GM23338 (cell line): ENCODE measurements around the gene SRCIN1. TPM values are rescaled to one million over a fixed set of nuclear protein-coding genes. Genes with fewer than 3 reads are reported as not detected.

Experiments used
- ATAC-seq: fragments of 200-7000 bp; cut with Tn5 transposase; 3 replicates; pipeline ENCODE4 v1.9.1; 2020
- DNase-seq: peaks from one replicate; pipeline ENCODE4 v3.0.0-alpha.2; 2015; ENCODE audit warnings: low spot score
- H2AFZ ChIP-seq: fragments of 200-600 bp; sonication (generic); 2 replicates; pipeline ENCODE4 v1.8.0; 2016; ENCODE audit warnings: antibody characterized with exemption, mild to moderate bottlenecking, moderate library complexity
- H3F3A ChIP-seq: fragments of 200-600 bp; sonication (generic); replicated peaks from 2 replicates; pipeline ENCODE4 v1.8.0; 2017; ENCODE audit warnings: antibody characterized with exemption, mixed run types, low read depth
- H3K27ac ChIP-seq: fragments of 200-600 bp; sonication (generic); 2 replicates; pipeline ENCODE4 v1.6.1; 2016; ENCODE audit warnings: low read depth
- H3K27me3 ChIP-seq: fragments of 200-600 bp; sonication (generic); 2 replicates; pipeline ENCODE4 v1.8.0; 2016; ENCODE audit warnings: mild to moderate bottlenecking, mixed run types, moderate library complexity; ENCODE audit not compliant: insufficient read depth
- H3K36me3 ChIP-seq: fragments of 200-600 bp; sonication (generic); 2 replicates; pipeline ENCODE4 v1.8.0; 2016; ENCODE audit warnings: mild to moderate bottlenecking; ENCODE audit not compliant: insufficient read depth
- H3K4me1 ChIP-seq: fragments of 200-600 bp; sonication (generic); 2 replicates; pipeline ENCODE4 v1.8.0; 2016; ENCODE audit warnings: mild to moderate bottlenecking, moderate library complexity; ENCODE audit not compliant: insufficient read depth
- H3K4me2 ChIP-seq: fragments of 200-600 bp; sonication (generic); 2 replicates; pipeline ENCODE4 v1.7.1; 2017; ENCODE audit warnings: mixed run types
- H3K4me3 ChIP-seq: fragments of 200-600 bp; sonication (generic); 2 replicates; pipeline ENCODE4 v1.6.1; 2016; ENCODE audit warnings: mixed run types
- H3K79me2 ChIP-seq: fragments of 200-600 bp; sonication (generic); replicated peaks from 2 replicates; pipeline ENCODE4 v1.8.0; 2017; ENCODE audit warnings: mild to moderate bottlenecking; ENCODE audit not compliant: insufficient read depth
- H3K9me2 ChIP-seq: fragments of 200-600 bp; sonication (generic); 2 replicates; pipeline ENCODE4 v1.8.0; 2017; ENCODE audit not compliant: insufficient read depth
- H4K20me1 ChIP-seq: fragments of 200-600 bp; sonication (generic); replicated peaks from 2 replicates; pipeline ENCODE4 v1.8.0; 2017; ENCODE audit warnings: mild to moderate bottlenecking; ENCODE audit not compliant: insufficient read depth
- H3K27ac Mint-ChIP-seq: 2 replicates; pipeline ENCODE4 v1.8.0; 2020; ENCODE audit warnings: inconsistent platforms, mild to moderate bottlenecking, moderate library complexity, mixed read lengths
- H3K27me3 Mint-ChIP-seq: 3 replicates; pipeline ENCODE4 v1.8.0; 2022; ENCODE audit warnings: low read depth, mild to moderate bottlenecking, moderate library complexity, mixed read lengths, inconsistent platforms; ENCODE audit not compliant: insufficient read depth, poor library complexity
- H3K36me3 Mint-ChIP-seq: 3 replicates; pipeline ENCODE4 v1.8.0; 2021; ENCODE audit warnings: low read depth, mild to moderate bottlenecking, inconsistent platforms, moderate library complexity, mixed read lengths
- H3K4me1 Mint-ChIP-seq: 3 replicates; pipeline ENCODE4 v1.8.0; 2020; ENCODE audit warnings: mild to moderate bottlenecking, inconsistent platforms, mixed read lengths
- H3K4me3 Mint-ChIP-seq: 3 replicates; pipeline ENCODE4 v1.8.0; 2021; ENCODE audit warnings: moderate library complexity, mild to moderate bottlenecking, inconsistent platforms, mixed read lengths
- H3K9me3 Mint-ChIP-seq: 3 replicates; pipeline ENCODE4 v1.8.0; 2020; ENCODE audit warnings: moderate library complexity, mild to moderate bottlenecking, inconsistent platforms, mixed read lengths
- CREB1 ChIP-seq: fragments of 250-450 bp; sonication (Bioruptor Pico); IDR thresholded peaks from 2 replicates; pipeline ENCODE4 v1.5.0; 2020; ENCODE audit warnings: low read depth, mild to moderate bottlenecking, moderate library complexity
- CTCF ChIP-seq, 2 experiments: fragments of 200-600 bp in 1 of 2; sonication (generic) in 1 of 2; conservative IDR thresholded peaks; 2 replicates each; pipeline versions ENCODE4 v1.5.1 to v1.6.1; 2016 to 2017; ENCODE audit warnings: antibody characterized with exemption in 2 of 2, low read depth in 2 of 2, mild to moderate bottlenecking in 2 of 2, moderate library complexity in 1 of 2
- ETS1 ChIP-seq: IDR thresholded peaks from 2 replicates; pipeline ENCODE4 v1.6.1; 2016; ENCODE audit warnings: antibody characterized with exemption
- EZH2 ChIP-seq: fragments of 200-600 bp; sonication (generic); IDR thresholded peaks from one replicate; pipeline ENCODE4 v1.8.0; 2017; ENCODE audit warnings: antibody characterized with exemption, mild to moderate bottlenecking, low read depth; ENCODE audit not compliant: unreplicated experiment
- EZH2phosphoT487 ChIP-seq: fragments of 200-600 bp; sonication (generic); IDR thresholded peaks from one replicate; pipeline ENCODE4 v1.8.1; 2018; ENCODE audit warnings: antibody characterized with exemption; ENCODE audit not compliant: unreplicated experiment
- JUNB ChIP-seq: IDR thresholded peaks from one replicate; pipeline ENCODE4 v1.6.1; 2016; ENCODE audit warnings: antibody characterized with exemption; ENCODE audit not compliant: unreplicated experiment
- NANOG ChIP-seq: IDR thresholded peaks from 2 replicates; pipeline ENCODE4 v1.6.1; 2016; ENCODE audit warnings: antibody characterized with exemption, borderline replicate concordance
- POLR2AphosphoS5 ChIP-seq: IDR thresholded peaks from 2 replicates; pipeline ENCODE4 v1.6.1; 2016; ENCODE audit warnings: antibody characterized with exemption, low read depth
- ZNF114 ChIP-seq: fragments of 250-450 bp; sonication (Bioruptor Pico); IDR thresholded peaks from 2 replicates; pipeline ENCODE4 v1.5.0; 2020; ENCODE audit warnings: mild to moderate bottlenecking, moderate library complexity
- ZNF331 ChIP-seq: fragments of 250-450 bp; sonication (Bioruptor Pico); IDR thresholded peaks from 2 replicates; pipeline ENCODE4 v1.5.0; 2020; ENCODE audit warnings: low read depth, mild to moderate bottlenecking, moderate library complexity
- ZNF462 ChIP-seq: fragments of 250-450 bp; sonication (Bioruptor Pico); IDR thresholded peaks from 2 replicates; pipeline ENCODE4 v1.5.0; 2020; ENCODE audit warnings: mild to moderate bottlenecking, moderate library complexity
- polyA plus RNA-seq: library from polyadenylated mRNA; unstranded; fragments of >200 nt; fragmentation: Nextera tagmentation; extraction: Ambion mirVana; gene quantifications from 2 replicates; pipeline ENCODE4 v1.2.1, GENCODE V29; 2016
- total RNA-seq: library from RNA; depleted of rRNA; stranded (reverse); fragments of >200 nt; shearing (Covaris generic); gene quantifications from 2 replicates; pipeline ENCODE4 v1.2.3, GENCODE V29; 2014

Gene SRCIN1
- total and polyA plus RNA-seq, 2 experiments from 2014 or later: 0.87 to 2.2 TPM

GRCh38 chr17:38533866-38534497 is 71.8 kb downstream of the SRCIN1 start:
- H3K4me2 ChIP-seq: peak overlapping the region; percentile 32; the same call in 1 of the 2 replicates
- H3K4me1 ChIP-seq: peaks cover 27% of the 10 kb centered on the region
- TF ChIP-seq ZNF462 (CRISPR knock-in tag): no peak
- no peak for TF ChIP-seq EZH2
- no peak for TF ChIP-seq ZNF331 (CRISPR knock-in tag)
- TF ChIP-seq POLR2AphosphoS5: no peak
- TF ChIP-seq ZNF114 (CRISPR knock-in tag): no peak
- TF ChIP-seq CTCF (conservative IDR thresholded peaks at IDR 0.05; ENCODE audit: low read depth in 2 of 2): no peak
- no peak for TF ChIP-seq ETS1
- no peak for TF ChIP-seq JUNB
- TF ChIP-seq NANOG: no peak
- no peak for TF ChIP-seq EZH2phosphoT487
- TF ChIP-seq CREB1: no peak
- no peaks in the 10 kb centered on the region; the same call in 1 of the 2 replicates for H4K20me1 ChIP-seq
- H3K36me3 ChIP-seq: no peaks in the 10 kb centered on the region
- peaks cover 40% of the 10 kb centered on the region for H3K27me3 Mint-ChIP-seq
- no peak overlapping the region for H3K27ac ChIP-seq
- H3K4me3 ChIP-seq: no peak overlapping the region
- no peak overlapping the region for H3K27ac Mint-ChIP-seq
- no peaks in the 10 kb centered on the region for H3K27me3 ChIP-seq
- H2AFZ ChIP-seq: no peak overlapping the region
- ATAC-seq: peak; percentile 43
- H3F3A ChIP-seq: 0 out of 2 replicates have a peak, but pooled peaks cover 7% of the 10 kb centered on the region
- no peaks in the 10 kb centered on the region; the same call in 2 of the 3 replicates for H3K9me3 Mint-ChIP-seq
- no peaks in the 10 kb centered on the region for H3K79me2 ChIP-seq
- no peaks in the 10 kb centered on the region for H3K36me3 Mint-ChIP-seq
- H3K4me1 Mint-ChIP-seq: peaks cover 41% of the 10 kb centered on the region
- no peak overlapping the region for H3K4me3 Mint-ChIP-seq
- H3K9me2 ChIP-seq: no peaks in the 10 kb centered on the region
- DNase-seq: peak; percentile 56
